IPS-20b (cell line): ENCODE data around the gene SAMD13.
"Not testable (repeated sequence)": the region's sequence is repeated elsewhere in the genome, so short reads cannot be mapped to it uniquely, and the experiment has no call there.

Experiments used
- H3K27ac ChIP-seq: one replicate; pipeline ENCODE4 v1.5.1; 2013; ENCODE audit warnings: low read length
- H3K27me3 ChIP-seq: 2 replicates; pipeline ENCODE4 v1.6.1; 2013; ENCODE audit warnings: mild to moderate bottlenecking, low read length, inconsistent platforms; ENCODE audit not compliant: insufficient read depth
- H3K36me3 ChIP-seq: 2 replicates; pipeline ENCODE4 v1.6.1; 2013; ENCODE audit warnings: low read depth, mild to moderate bottlenecking, inconsistent platforms, low read length, moderate library complexity; ENCODE audit not compliant: insufficient read depth
- H3K4me1 ChIP-seq: 2 replicates; pipeline ENCODE4 v1.6.1; 2013; ENCODE audit warnings: mild to moderate bottlenecking, control low read depth, inconsistent platforms, low read length, moderate library complexity; ENCODE audit not compliant: insufficient read depth
- H3K4me3 ChIP-seq: 2 replicates; pipeline ENCODE4 v1.5.1; 2013; ENCODE audit warnings: mild to moderate bottlenecking, low read length, inconsistent platforms
- H3K9ac ChIP-seq: 2 replicates; pipeline ENCODE4 v1.6.1; 2013; ENCODE audit warnings: low read depth, mild to moderate bottlenecking, inconsistent platforms, low read length, moderate library complexity
- H3K9me3 ChIP-seq: 2 replicates; pipeline ENCODE4 v1.6.1; 2013; ENCODE audit warnings: mild to moderate bottlenecking, low read depth, low read length, inconsistent platforms; ENCODE audit not compliant: insufficient read depth

The SAMD13 gene

GRCh38 chr1:84287389-84287788 lies 14.1 kb upstream of the SAMD13 start:
- not testable (repeated sequence) for H3K27ac ChIP-seq, H3K36me3 ChIP-seq, H3K9ac ChIP-seq, H3K27me3 ChIP-seq, H3K4me1 ChIP-seq, H3K4me3 ChIP-seq
- peaks cover 27% of the 10 kb centered on the region for H3K9me3 ChIP-seq

DNA sequence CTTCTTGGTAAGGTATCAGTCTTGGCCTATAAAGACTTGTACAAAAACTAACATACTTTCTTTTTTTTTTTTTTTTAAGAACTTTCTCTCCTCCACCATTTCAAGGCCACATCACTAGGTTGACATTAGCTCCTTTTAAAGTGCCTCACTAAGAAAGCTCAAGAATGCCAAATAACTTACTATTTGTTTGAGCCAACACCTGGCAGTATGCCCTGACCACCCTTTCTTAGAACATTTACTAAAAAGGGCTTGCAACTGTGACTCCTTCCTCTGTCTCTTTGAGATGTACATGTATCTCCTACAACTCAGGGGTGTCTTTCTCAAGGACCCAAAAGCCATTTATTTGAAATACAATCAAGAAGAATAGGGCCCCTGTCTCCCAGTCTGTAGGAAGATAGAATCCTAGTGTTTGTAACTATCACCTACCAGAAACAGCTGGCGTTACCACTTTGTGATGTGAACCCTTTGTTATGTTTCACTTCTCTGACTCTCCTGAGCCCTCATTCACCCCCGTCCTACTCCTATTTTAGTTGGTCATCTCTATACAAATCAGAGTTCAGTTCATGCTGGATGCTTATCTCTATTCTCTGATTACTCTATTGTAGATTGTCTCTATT lies 12.2 kb upstream of the SAMD13 start:
- Histone ChIP-seq H3K9ac (no peak overlapping the region), H3K36me3 (no peaks in the 10 kb centered on the region), H3K9me3 (peaks cover 27% of the 10 kb centered on the region), H3K4me3 (no peak overlapping the region), H3K4me1 (no peaks in the 10 kb centered on the region; the same call in 1 of the 2 replicates), H3K27ac (no peak overlapping the region), H3K27me3 (no peaks in the 10 kb centered on the region)

DNA sequence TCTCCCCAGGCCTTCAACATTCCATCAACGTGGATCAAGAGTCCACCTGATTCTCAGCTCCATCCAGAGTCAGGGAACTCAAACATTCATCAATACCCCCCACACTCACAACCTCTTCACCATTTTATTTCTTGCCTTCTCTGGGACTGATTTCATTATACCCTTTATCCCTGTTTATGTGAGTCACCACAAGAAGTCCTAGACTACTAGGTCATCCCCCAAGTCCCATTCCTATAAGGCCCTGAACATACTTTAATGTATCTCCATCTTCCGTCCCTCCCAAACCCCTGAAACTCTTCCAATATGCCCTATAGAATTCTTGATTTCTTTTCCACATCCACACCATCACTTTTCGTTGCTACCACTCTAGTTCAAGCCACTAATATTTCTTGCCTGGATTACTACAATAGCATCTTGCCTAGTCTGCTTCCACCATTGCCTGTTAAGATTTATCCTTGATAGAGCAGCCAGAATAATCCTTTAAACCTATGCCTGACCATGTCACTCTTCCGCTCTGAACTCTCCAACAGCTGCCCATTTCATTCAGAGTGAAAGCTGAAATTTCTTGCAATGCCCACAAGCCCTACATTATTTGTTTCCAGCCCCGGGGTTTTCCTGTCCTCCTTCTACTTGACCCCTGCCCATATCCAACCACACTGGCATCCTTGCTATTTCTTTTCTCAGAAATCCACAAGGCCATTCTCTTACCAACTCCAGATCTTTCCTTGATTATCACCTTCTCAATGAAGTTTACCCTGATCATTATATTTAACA lies 9.4 kb upstream of the SAMD13 start:
- no peaks in the 10 kb centered on the region for H3K36me3 ChIP-seq
- peaks cover 19% of the 10 kb centered on the region for H3K9me3 ChIP-seq
- no peaks in the 10 kb centered on the region for H3K27me3 ChIP-seq
- no peak overlapping the region for H3K27ac ChIP-seq
- no peak overlapping the region for H3K4me3 ChIP-seq
- H3K9ac ChIP-seq, result no peak overlapping the region
- no peaks in the 10 kb centered on the region; the same call in 1 of the 2 replicates for H3K4me1 ChIP-seq

DNA sequence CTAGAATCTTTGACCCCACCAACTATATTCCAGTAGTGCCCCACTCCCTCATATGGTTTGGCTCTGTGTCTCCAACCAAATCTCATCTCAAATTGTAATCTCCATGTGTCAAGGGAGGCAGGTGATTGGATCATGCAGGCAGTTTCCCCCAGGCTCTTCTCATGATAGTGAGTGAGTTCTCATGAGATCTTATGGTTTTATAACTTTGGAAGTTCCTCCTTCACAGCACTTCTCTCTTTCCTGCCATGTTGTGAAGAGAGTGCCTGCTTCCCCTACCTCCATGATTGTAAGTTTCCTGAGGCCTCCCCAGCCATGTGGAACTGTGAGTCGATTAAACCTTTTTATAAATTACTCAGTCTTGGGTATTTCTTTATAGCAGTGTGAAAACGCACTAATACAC lies 7.7 kb upstream of the SAMD13 start:
- H3K4me1 ChIP-seq, result peaks cover 4% of the 10 kb centered on the region; the same call in 1 of the 2 replicates
- H3K9me3 ChIP-seq, result peaks cover 3% of the 10 kb centered on the region
- H3K9ac ChIP-seq, result no peak overlapping the region
- H3K27me3 ChIP-seq, result no peaks in the 10 kb centered on the region
- H3K36me3 ChIP-seq, result no peaks in the 10 kb centered on the region
- no peak overlapping the region for H3K4me3 ChIP-seq
- H3K27ac ChIP-seq, result no peak overlapping the region

DNA sequence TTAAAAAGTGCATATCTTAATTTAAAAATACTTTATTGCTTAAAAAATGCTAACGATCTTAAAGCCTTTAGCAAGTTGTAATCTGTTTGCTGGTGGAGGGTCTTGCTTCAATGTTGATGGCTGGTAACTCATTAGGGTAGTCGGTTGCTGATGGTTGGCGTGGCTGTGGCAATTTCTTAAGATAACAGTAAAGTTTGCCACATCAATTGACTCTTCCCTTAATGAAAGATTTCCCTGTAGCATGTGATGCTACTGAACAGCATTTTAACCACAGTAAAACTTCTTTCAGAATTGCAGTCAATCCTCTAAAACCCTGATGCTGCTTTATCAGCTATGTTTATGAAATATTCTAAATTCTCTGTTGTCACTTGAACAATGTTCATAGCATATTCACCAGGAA lies 6.8 kb upstream of the SAMD13 start:
- H3K4me1 ChIP-seq, result peaks cover 4% of the 10 kb centered on the region; the same call in 1 of the 2 replicates
- no peak overlapping the region for H3K27ac ChIP-seq
- H3K4me3 ChIP-seq, result no peak overlapping the region
- H3K36me3 ChIP-seq, result no peaks in the 10 kb centered on the region
- H3K9ac ChIP-seq, result no peak overlapping the region
- H3K9me3 ChIP-seq, result peaks cover 3% of the 10 kb centered on the region
- no peaks in the 10 kb centered on the region for H3K27me3 ChIP-seq

GRCh38 chr1:84297546-84298244 lies 3.8 kb upstream of the SAMD13 start:
- Histone ChIP-seq H3K4me1 (peaks cover 33% of the 10 kb centered on the region; the same call in 1 of the 2 replicates), H3K4me3 (peak overlapping the region; percentile 94; the same call in 1 of the 2 replicates), H3K36me3 (no peaks in the 10 kb centered on the region), H3K9ac (no peak overlapping the region; the same call in 1 of the 2 replicates), H3K9me3 (peaks cover 3% of the 10 kb centered on the region; the same call in 1 of the 2 replicates), H3K27ac (no peak overlapping the region), H3K27me3 (no peaks in the 10 kb centered on the region)

GRCh38 chr1:84298328-84298683 lies 3.2 kb upstream of the SAMD13 start:
- H3K36me3 ChIP-seq, result no peaks in the 10 kb centered on the region
- H3K4me3 ChIP-seq, result peak overlapping the region; percentile 94
- H3K27ac ChIP-seq, result peak overlapping the region; percentile 37
- H3K4me1 ChIP-seq, result peaks cover 36% of the 10 kb centered on the region; the same call in 1 of the 2 replicates
- H3K9ac ChIP-seq, result peak overlapping the region; percentile 87
- H3K9me3 ChIP-seq, result peaks cover 3% of the 10 kb centered on the region; the same call in 1 of the 2 replicates
- H3K27me3 ChIP-seq, result no peaks in the 10 kb centered on the region

- peaks cover 39% of the 10 kb centered on the region; the same call in 1 of the 2 replicates for H3K4me1 ChIP-seq
- no peaks in the 10 kb centered on the region for H3K27me3 ChIP-seq
- H3K4me3 ChIP-seq, result peak overlapping the region; percentile 94
- H3K36me3 ChIP-seq, result no peaks in the 10 kb centered on the region
- H3K27ac ChIP-seq, result peak overlapping the region; percentile 37
- peak overlapping the region; percentile 87 for H3K9ac ChIP-seq
- H3K9me3 ChIP-seq, result peaks cover 3% of the 10 kb centered on the region; the same call in 1 of the 2 replicates
Observed at GRCh38 chr1:84298684-84299535, 2.6 kb upstream of the SAMD13 start.

- no peaks in the 10 kb centered on the region for H3K36me3 ChIP-seq
- peak overlapping the region; percentile 94 for H3K4me3 ChIP-seq
- no peaks in the 10 kb centered on the region for H3K27me3 ChIP-seq
- H3K4me1 ChIP-seq, result peaks cover 39% of the 10 kb centered on the region; the same call in 1 of the 2 replicates
- H3K27ac ChIP-seq, result no peak overlapping the region
- peak overlapping the region; percentile 87; the same call in 1 of the 2 replicates for H3K9ac ChIP-seq
- peaks cover 3% of the 10 kb centered on the region; the same call in 1 of the 2 replicates for H3K9me3 ChIP-seq
Observed at GRCh38 chr1:84299536-84300170, 1.9 kb upstream of the SAMD13 start.

- Histone ChIP-seq H3K27ac (no peak overlapping the region), H3K9ac (no peak overlapping the region), H3K27me3 (no peaks in the 10 kb centered on the region), H3K36me3 (no peaks in the 10 kb centered on the region), H3K9me3 (no peaks in the 10 kb centered on the region), H3K4me1 (peaks cover 39% of the 10 kb centered on the region; the same call in 1 of the 2 replicates), H3K4me3 (no peak overlapping the region)
Observed at GRCh38 chr1:84300501-84300900, 1.0 kb upstream of the SAMD13 start.
